Measurements from ENCODE around the gene TOMM7.

TOMM7 gene

GRCh38 chr7:22822486-22823141 is at the start of gene TOMM7:
Gene TOMM7 (minus strand): TSS chr7:22822849. CDS start chr7:22822779, 70 bp downstream.
- peak; percentile 99 for DNase-seq (ENCODE audit: low spot score)

DNA sequence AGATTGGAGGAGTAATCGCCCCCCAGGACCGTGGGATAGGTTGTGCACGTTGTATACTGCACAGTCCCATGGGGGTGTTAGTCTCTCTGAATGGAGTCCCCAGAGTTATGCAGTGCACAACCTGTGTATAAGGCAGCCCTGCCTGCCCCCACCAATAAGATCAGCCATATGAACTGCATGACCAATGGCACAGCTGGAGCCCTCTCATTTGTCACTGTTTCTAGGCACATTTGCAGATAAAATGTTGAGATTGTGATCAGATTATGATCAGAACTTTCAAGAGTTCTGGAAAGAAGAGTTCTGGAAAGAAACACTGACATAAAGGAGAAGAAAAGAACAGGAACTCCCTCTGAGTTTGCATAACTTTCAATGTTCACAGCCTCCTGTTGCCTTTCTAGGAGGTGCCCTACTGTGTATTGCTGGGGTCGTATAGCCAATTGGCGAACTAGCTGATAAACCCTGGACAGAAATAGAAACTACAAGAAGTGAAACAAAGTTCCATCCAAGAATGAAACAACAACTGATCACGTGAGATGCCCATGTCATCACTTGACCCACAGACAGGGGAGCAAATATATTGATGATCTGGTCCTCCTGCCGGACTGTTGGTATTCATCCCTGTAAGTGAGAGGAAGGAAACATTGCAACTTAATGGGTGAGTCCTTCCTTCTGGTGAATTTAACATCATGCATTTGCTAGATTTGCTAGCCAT is 49.6 kb upstream of the TOMM7 start:
- no peak for DNase-seq (ENCODE audit: low spot score)

GRCh38 chr7:22871661-22872060 is 49.0 kb upstream of the TOMM7 start:
- no peak for DNase-seq (ENCODE audit: low spot score)

DNA sequence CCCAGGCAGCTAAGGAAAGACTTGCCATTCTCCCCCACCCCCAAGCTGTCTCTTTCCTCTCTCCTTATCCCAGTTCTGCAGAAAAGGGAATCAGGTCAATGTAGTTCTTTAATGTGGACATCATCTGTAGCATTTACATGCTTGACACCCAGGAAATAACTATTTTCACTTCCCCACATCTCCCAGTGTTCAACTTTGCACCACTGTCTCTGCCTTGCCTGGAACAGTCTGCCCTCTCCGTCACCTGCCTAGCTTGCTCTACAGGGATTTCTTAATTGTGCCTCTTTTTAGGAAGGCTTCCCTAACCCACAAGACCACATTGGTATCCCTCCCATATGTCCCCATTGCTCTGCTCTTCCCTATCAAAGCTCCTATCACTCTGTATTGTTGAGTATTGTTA is 45.9 kb upstream of the TOMM7 start:
- DNase-seq (ENCODE audit: low spot score) = no peak

DNA sequence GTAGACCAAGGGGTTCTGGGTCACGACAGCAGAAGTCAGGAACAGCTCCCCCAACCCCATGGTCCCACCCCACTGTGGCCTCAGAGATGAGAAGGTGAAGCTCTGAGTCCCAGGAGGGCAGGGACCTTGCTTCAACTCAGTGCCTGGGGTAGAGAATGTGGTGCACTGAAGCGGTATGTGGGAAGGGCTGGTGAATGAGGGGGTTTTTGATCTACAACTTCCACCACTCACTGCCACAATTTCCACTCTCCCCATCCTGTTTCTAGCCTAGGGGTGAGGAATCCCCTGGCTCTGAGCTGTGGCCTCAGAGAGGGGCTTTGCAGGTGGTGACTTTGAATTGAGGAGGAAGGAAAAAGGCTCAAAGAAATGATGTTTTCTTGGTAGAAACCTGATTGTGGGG is 44.9 kb upstream of the TOMM7 start:
- no peak for DNase-seq (ENCODE audit: low spot score)

DNA sequence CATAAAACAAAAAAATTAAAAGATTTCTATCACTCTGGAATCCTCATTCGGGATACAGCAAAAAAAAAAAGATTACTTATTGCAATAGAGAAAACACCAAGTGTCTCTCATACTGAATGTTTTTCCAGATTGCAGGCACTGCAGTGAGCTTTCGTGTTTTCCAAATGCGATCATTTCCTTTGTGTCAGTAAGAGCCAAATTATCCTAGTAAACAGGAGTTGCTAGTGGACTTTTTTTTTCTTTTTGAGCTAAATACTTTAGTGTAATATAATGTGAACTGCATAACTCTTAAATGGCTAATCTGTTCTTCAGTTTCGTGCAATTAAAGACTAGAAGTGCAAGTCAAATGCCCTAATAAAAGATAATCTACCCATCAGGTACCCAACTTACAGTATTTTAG is 44.4 kb upstream of the TOMM7 start:
- DNase-seq (ENCODE audit: low spot score) = peak; percentile 64

GRCh38 chr7:22865602-22865960 is 42.9 kb upstream of the TOMM7 start:
- DNase-seq (ENCODE audit: low spot score) = peak; percentile 61

- DNase-seq (ENCODE audit: low spot score) = peak; percentile 27
These were observed 42.4 kb upstream of the TOMM7 start for GRCh38 chr7:22864855-22865601.

GRCh38 chr7:22864301-22864700 is 41.7 kb upstream of the TOMM7 start:
- DNase-seq (ENCODE audit: low spot score) = peak; percentile 41

DNA sequence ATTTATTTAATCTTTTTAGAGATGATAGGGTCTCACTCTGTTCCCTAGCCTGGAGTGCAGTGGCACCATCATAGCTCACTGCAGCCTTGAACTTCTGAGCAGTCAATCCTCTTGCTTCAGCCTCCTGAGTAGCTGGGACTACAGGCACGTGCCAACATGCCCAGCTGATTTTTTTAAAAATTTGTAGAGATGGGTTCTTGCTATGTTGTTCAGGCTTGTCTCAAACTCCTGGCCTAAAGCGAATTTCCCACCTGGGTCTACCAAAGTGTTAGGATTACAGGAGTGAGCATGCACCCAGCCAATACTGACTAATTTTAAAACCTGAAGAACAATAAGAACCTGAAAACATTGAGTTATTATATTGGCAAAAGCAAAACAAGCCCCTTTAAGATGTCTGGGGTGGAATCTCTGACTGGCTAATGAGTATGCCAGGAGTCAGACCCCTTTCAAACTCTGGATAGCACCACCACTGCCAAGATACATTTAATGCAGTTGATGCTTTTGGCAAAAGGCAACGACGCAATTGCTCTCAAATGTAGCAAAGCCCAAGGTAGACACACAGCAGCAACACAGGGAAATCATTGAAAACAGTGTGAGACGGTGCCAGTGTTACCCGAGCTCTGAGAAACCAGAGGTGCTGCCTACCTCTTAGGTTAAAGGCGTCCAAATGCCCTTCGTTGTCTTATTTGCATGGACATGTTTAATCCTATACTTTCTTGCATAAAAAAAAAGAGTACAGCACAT is 40.7 kb upstream of the TOMM7 start:
- no peak for DNase-seq (ENCODE audit: low spot score)

- no peak for DNase-seq (ENCODE audit: low spot score)
These were observed 38.9 kb upstream of the TOMM7 start for GRCh38 chr7:22861576-22861975.

DNA sequence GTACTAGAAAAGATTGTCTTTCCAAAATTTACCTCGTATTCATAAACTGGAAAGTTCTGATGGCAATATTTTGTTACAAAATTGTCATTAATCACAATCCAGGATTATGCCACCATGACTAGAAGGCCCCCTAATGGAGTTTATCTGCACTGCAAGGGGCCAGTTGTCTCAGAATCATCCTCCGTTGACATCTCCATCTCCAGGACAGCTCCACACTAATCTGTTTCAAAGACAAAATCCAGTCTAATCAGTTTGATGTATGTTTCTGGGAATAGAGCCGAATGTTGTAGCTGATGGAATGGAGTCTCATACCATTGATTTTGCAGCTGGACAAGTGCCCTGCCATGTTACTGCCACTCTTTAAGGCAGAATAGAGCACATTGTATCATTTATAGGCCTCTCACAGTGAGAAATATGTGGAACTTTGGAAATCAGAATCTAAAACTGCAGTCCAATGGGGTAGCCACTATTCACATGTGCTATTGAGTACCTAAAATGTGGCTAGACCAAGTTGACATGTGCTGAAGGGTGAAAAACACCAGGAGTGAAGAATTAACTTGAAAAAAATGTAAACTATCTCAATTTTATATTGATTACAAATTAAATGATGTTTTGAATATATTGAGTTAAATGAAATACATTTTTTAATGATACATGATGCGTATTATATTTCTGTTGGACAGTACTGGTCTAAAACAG is 38.3 kb upstream of the TOMM7 start:
- DNase-seq (ENCODE audit: low spot score) = no peak

DNA sequence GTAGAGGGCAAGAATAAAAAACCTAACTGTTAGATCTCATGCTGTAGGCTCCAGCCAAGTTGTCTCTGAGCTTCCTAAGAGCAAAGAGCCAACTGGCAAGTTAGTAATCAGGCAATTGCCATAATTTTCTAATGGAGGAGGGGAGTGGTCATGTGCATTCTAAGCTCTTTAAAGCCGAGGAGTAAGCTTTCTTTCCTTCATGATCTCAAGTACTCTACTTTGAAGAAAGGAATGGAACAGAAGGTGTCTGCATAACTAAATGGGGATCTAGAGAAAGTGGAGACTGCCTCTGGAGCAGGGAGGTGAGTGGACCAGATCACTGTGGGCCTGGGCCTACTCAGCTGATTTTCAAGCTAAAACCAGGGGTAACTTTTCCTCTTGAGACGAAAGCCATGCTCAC is 37.7 kb upstream of the TOMM7 start:
- no peak for DNase-seq (ENCODE audit: low spot score)

GRCh38 chr7:22859641-22860290 is 37.1 kb upstream of the TOMM7 start:
- no peak for DNase-seq (ENCODE audit: low spot score)

DNA sequence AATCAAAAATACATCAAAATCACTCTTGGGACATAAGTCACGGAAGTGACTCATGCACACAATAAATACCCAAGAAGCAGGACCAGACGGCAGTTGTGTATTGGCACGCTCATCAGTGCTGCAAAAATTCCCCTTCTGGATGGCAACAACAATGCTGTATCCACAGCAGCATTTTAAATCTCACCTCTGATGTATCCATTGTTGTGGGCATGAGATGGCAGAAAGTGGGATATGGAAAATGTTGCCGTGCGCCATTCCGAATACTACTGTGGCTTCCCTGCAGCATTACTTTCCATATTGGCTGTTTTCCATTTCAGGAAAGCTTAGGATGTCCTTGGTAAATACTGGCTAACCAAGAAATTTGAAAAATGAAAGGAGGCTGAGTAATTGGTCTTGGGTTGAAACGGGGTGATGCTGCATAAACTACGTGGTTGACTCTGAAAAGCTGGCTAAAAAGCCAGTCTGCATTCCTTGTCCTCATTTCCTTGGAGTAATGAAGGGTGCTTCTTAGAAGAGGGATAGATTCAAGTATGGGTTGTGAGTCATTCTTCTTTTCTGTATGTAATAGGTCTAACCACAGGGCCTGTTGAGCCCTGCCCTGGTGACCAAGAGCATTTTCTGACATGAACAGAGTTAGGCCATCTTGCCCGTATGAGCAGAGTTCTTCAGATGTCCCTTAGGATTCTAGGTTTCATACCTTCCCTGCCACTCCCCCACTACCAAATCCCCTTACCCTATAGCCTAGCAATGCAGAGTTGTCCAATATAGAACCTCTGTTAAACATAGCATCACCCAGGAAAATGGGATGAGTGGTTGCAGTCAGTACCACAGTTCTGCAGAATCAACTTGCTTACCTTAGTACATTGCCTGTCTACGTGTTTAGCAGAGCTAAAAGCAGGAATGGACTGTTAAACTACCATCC is 36.3 kb upstream of the TOMM7 start:
- DNase-seq (ENCODE audit: low spot score) = peak; percentile 80

DNA sequence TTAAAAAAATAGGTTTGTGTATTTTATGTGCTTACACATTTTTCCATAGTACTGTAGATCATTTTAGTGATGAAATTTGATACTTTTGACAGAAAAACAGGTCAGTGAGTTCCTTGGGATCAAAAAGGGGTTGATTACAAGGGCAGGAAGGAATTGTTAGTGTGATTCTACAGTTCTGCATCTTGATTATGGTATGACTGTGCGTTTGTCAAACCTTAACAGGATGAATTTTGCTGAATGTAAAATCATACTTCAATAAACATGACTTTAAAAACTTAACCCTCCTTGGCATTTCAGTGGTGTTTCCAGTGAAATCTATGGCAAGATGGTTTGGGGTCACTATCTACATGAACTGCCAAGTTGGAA is 35.6 kb upstream of the TOMM7 start:
- DNase-seq (ENCODE audit: low spot score) = no peak

- no peak for DNase-seq (ENCODE audit: low spot score)
These were observed 33.8 kb upstream of the TOMM7 start for GRCh38 chr7:22856416-22856815.

DNA sequence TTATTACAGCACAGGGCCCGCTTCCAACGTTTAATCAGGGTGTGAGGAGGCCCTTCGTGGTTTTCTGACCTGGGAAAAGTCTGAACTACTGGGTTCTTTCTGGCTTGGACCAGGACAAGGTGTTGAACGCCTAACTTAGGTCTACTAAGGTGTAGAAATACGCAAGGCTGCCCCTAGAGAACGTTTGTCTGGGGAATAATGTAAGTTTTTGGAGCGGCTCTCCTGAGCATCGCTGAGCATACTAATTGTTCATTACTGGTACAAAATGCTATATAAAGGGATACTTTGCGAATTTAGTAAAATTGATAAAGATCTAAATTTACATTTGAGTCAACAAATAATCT is 32.4 kb upstream of the TOMM7 start:
- DNase-seq (ENCODE audit: low spot score) = no peak

DNA sequence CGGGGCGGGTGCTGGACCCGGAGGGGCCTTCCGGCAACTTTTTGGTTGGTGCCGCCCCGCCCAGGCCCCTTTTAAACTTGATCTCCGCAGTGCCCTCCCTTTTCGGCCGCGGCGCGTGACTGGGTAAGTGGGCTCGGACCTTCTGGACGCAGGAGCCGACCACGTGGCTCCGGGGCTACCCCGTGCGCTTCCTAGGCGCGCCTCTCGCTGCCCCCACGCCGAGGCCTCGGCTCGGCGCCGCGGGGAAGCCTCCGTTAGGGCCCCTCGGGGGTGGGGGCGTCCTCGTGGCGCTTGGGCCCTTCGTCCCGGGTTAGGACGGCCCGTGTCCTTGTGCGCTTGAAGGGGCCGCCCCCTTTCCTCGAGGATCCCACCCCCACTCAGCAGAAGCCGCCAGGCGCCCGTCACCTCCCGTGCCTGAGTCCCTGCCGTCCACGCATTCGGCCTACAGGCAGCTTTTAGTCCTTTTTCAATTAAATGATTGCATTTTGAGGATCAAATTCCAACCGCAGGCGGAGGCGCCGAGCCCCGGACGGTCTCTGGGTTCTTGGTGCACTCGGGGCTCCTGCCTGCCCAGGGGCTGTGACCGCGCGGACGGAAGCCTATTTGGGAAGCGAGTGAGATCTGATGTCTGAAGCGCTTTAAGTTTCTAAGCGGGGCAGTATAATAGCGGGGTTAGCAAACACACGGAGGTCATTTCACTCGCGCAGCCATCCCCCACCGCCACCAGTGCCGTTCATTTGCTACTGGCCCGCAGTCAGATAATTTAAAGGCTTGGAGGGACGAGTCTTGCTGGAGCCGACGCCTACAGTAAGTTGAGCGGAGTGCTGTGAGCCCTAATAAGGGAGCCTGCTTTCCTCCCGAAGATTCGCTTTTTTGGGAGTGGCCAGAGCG is 31.8 kb upstream of the TOMM7 start:
- peak; percentile 96 for DNase-seq (ENCODE audit: low spot score)
